ENCODE data around the gene AASDHPPT. TPM values are rescaled to one million over a fixed set of nuclear protein-coding genes. Genes with fewer than 3 reads are reported as not detected.

AASDHPPT gene
- total RNA-seq, 4 donors from 2014 or later, result 24.5 to 35.8 (median 29.0) TPM

DNA sequence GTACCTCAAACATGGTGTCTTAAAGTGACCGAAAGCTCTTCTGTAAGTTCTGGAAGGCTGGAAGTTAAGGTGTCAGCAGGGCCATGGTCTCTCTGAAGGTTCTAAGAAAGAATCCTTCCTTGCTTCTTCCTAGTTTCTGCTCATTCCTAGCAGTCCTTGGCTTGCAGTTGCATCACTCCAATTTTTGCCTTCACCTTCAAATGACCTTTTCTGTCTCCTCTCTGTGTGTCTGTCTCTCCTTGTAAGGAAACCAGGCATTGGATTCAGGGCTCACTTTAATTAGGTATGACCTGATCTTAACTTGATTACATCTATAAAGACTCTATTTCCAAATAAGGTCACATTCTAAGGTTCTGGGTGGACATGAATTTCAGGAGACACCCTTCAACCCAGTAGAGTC is 8.7 kb downstream of the AASDHPPT start:
- ATAC-seq (ENCODE audit: low FRiP score), result no peak
- no peak for DNase-seq (ENCODE audit: low spot score)
- TF ChIP-seq, protein P1, sequence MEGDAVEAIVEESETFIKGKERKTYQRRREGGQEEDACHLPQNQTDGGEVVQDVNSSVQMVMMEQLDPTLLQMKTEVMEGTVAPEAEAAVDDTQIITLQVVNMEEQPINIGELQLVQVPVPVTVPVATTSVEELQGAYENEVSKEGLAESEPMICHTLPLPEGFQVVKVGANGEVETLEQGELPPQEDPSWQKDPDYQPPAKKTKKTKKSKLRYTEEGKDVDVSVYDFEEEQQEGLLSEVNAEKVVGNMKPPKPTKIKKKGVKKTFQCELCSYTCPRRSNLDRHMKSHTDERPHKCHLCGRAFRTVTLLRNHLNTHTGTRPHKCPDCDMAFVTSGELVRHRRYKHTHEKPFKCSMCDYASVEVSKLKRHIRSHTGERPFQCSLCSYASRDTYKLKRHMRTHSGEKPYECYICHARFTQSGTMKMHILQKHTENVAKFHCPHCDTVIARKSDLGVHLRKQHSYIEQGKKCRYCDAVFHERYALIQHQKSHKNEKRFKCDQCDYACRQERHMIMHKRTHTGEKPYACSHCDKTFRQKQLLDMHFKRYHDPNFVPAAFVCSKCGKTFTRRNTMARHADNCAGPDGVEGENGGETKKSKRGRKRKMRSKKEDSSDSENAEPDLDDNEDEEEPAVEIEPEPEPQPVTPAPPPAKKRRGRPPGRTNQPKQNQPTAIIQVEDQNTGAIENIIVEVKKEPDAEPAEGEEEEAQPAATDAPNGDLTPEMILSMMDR (IDR thresholded peaks at IDR 0.05), result no peak

DNA sequence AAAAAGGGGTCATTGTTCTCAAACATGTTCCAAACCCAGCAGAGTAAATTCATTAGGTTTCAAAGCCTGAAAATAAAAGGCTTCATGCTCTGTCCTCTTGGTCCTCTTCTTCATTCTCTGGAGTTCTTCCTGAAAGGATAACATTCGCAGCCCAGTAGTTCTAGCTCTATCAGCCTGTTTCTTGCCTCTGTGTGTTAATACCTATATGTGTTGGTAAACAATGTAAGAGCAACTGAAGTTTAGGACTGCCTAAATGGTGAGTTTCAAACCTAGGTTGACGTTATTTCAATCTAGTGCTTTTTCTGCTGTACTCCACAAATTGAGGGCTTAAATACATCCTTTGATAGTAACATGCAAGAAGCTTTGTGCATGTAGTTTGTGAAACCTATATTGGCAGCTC is 9.4 kb downstream of the AASDHPPT start:
- ATAC-seq (ENCODE audit: low FRiP score), result no peak
- TF ChIP-seq, protein P1 (IDR thresholded peaks at IDR 0.05), result no peak
- DNase-seq (ENCODE audit: low spot score), result no peak

GRCh38 chr11:106087815-106088435 is 10.5 kb downstream of the AASDHPPT start:
- DNase-seq (ENCODE audit: low spot score), result peak; percentile 33
- TF ChIP-seq, protein P1 (IDR thresholded peaks at IDR 0.05), result peak in 2 of 3 donors; percentile 24 to 50
- ATAC-seq (ENCODE audit: low FRiP score), result no peak

GRCh38 chr11:106088896-106089295 is 11.4 kb downstream of the AASDHPPT start:
- DNase-seq (ENCODE audit: low spot score), result no peak
- no peak for ATAC-seq (ENCODE audit: low FRiP score)
- TF ChIP-seq, protein P1 (IDR thresholded peaks at IDR 0.05), result no peak

GRCh38 chr11:106091480-106092123 is 14.1 kb downstream of the AASDHPPT start:
- DNase-seq (ENCODE audit: low spot score) (no peak), ATAC-seq (ENCODE audit: low FRiP score) (no peak)
- TF ChIP-seq, protein P1 (IDR thresholded peaks at IDR 0.05), result no peak

GRCh38 chr11:106092446-106092845 is 15.0 kb downstream of the AASDHPPT start:
- TF ChIP-seq, protein P1 (IDR thresholded peaks at IDR 0.05), result no peak
- ATAC-seq (ENCODE audit: low FRiP score) (no peak), DNase-seq (ENCODE audit: low spot score) (no peak)
